ENCODE data around the gene MAGEA10.
"Not testable (repeated sequence)": the region's sequence is repeated elsewhere in the genome, so short reads cannot be mapped to it uniquely, and the experiment has no call there.

The MAGEA10 gene

DNA sequence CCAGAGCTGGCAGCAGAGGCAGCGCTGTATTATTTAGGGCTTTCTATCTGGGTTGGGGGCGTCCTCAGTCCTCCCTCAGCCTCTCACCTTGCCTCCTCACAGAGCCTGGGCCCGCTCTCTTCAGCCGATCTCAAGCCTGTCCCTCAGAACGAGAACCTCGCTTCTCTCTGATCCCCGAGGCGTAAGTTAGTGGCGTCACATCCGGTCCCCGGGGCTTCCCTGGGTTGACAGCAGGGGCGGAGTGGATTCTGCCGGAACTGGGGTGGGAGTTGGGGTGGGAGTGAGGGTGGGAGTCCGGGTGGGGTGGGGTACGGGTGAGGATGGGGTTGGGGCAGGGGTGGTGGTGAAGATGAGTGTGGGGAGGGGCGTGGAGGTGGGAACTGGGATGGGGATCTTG, at the start of gene MAGEA10:
MAGEA10 (minus strand) TSS at position 190 of the 397 bp plus-strand sequence. CDS start 2,957 bp downstream, outside the sequence.
- FAIRE-seq = no peak

- no peak for FAIRE-seq
Observed at GRCh38 chrX:152177497-152178269, 39.3 kb upstream of the MAGEA10 start.

GRCh38 chrX:152177052-152177451, 38.7 kb upstream of the MAGEA10 start:
- FAIRE-seq = no peak

DNA sequence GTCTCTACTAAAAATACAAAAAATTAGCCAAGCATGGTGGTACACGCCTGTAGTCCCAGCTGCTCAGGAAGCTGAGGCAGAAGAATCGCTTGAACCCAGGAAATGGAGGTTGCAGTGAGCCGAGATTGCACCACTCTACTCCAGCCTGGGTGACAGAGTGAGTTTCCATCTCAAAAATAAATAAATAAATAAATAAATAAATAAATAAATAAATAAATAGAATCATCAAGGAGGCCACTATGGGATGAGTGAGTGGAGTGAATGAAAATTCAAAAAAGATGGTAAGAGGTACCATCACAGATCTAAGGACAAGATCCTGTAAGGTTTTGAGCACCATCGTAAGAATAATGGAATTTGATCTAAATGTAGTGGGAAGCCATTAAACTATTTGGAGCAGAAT, 37.5 kb upstream of the MAGEA10 start:
- not testable (repeated sequence) for FAIRE-seq

- not testable (repeated sequence) for FAIRE-seq
Observed at GRCh38 chrX:152173923-152174322, 35.5 kb upstream of the MAGEA10 start.

- FAIRE-seq = no peak
Observed at GRCh38 chrX:152170621-152171020, 32.2 kb upstream of the MAGEA10 start.

GRCh38 chrX:152165033-152165743, 26.8 kb upstream of the MAGEA10 start:
- no peak for FAIRE-seq

DNA sequence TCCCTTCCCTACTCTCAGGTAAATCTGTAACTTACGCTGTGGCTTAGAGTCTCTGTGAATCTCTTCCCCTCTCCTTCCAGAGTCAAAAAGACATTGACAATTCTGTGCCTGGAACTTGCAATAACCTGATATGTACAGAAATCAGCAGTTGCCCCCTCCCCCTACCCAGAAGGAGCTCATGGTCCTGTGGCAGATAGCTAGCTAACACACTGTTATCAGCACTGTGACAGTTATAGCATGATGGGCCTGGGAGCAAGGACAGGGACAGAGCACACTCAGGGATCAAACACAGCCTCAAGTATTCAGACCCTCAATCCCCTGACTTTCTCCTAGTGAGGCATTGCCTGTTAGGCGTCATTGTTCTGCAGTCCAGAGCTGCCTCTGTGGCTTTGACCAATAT, 18.7 kb upstream of the MAGEA10 start:
- FAIRE-seq = no peak

DNA sequence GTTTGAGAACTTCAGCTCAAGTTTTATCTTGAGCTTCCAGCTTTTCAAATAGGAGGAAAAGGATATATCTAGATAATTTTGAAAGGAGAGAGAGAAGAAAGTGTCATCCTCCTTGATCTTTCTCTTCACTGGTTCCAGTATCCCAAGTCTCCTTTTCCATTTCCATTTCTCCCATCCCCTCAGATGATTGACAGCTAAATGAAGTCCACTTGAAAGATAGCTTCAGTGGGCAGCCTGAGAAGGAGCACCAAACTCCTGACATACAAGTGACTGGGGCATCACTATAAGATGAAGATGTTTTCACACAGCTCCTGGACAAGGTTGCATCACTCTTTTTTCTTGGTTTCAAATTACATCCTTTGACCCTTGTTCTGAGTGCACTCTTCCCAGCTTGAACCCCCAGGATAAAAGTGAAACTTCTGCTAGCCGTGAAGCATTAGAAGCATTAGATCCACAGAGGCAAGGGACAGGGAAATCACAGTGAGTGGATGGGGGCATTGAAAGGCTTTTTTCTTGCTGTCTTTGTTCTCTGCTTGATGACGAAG, 17.5 kb upstream of the MAGEA10 start:
- no peak for FAIRE-seq

DNA sequence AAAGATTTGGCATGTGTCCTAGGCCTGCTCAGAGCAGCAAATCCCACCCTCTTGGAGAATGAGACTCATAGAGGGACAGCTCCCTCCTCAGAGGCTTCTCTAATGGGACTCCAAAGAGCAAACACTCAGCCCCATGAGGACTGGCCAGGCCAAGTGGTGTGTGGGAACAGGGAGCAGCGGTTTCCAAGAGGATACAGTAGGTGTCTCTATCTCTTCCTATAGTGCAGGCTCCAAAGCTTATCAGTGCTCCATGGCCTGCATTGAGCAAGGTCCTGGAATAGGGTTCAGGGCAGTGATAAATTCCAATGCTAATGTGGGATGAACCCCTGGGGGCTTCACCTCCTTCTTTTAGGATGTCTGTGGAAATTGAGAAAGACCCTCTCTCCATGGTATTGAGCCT, 15.7 kb upstream of the MAGEA10 start:
- FAIRE-seq = no peak

- FAIRE-seq = no peak
Observed at GRCh38 chrX:152151256-152151655, 12.9 kb upstream of the MAGEA10 start.

- FAIRE-seq = no peak
Observed at GRCh38 chrX:152149648-152150047, 11.3 kb upstream of the MAGEA10 start.

DNA sequence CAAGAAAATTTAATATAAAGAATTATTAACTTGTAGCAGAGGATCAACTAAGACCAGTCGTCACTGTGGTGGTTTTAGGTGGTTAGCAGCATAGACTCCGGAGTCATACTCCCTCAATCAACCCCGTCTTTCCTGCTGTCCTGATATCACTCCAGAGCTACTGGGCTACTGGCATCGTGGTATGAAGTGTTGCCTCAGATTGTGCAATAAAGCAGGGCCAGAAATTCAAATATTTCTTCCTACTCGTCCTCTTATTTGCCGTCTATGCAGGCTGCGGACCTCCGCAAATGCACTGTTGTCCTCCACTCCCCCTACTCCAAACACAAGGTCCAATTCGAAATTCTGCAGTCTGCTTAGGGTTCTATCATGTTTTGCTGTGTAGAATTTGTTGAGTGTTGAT, 1.2 kb upstream of the MAGEA10 start:
- FAIRE-seq = no peak

GRCh38 chrX:152137771-152138387, 498 bp downstream of the MAGEA10 start:
- FAIRE-seq = no peak

DNA sequence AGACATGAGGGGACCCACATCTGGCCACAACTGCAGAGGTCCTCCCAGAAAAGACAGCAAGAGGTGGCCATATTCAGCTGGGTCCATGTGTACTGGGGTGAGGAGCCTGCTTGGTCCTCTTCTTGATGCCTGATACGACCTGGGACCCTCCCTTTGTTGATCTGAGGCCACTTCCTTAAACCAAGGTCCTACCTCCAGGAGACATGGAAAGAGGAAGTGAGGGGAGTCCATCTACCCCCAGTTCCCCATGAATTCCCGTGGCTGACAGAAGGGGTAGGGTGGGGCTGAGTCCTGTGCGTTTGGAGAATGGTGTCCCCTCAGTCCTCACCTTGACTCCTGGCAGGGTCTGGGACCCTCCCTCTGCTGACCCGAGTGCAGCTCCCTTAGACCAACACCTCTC, 2.1 kb downstream of the MAGEA10 start:
- no peak for FAIRE-seq

- no peak for FAIRE-seq
Observed at GRCh38 chrX:152131525-152131924, 6.9 kb downstream of the MAGEA10 start.

DNA sequence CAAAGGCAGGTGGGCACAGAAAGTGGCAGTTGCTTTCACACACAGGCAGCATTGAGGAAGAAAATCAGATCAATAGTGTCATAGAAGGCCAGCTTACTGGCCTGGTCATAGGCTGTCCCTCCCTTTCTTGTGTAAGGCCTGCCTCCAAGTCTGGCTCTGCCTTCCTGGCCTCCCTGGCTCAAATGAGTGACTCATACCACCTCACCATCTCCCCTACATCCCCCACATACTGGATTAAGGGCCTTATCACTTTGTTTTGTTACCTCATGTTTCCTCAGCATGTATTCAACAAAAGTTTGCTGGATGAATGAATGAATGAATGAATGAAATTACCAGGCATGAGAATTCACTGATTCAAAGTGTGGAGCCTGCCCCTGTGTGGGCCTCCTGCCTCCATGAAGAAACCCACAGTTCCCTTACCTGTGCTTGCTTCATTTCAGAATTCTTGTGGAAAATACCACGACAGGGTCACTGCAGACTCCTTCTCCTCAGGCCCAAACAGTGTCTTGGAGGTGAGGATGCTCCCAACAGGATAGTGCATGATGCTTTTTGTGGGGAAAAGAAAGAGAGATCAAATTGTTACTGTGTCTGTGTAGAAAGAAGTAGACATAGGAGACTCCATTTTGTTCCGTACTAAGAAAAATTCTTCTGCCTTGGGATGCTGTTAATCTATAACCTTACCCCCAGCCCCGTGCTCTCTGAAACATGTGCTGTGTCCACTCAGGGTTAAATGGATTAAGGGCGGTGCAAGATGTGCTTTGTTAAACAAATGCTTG, 9.1 kb downstream of the MAGEA10 start:
- FAIRE-seq = not testable (repeated sequence)

GRCh38 chrX:152117305-152117704, 21.1 kb downstream of the MAGEA10 start:
- FAIRE-seq = no peak

DNA sequence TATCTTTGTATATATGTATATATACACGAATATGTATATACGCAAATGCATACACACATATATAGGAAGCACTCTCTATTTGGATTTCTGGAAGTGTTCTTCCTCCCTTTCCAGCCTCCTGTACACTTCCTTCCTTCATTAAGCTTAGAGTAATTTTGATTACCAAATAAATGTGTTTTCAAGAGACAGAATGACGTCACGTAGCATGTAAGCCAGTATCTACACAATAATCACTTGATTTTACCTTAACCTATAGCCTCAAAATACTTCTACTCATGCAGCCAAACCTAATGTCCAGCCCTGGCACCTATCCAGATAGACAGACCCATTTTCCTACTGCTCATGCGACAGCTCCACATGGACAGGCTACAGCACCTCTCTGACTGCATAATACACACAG, 29.9 kb downstream of the MAGEA10 start:
- no peak for FAIRE-seq

DNA sequence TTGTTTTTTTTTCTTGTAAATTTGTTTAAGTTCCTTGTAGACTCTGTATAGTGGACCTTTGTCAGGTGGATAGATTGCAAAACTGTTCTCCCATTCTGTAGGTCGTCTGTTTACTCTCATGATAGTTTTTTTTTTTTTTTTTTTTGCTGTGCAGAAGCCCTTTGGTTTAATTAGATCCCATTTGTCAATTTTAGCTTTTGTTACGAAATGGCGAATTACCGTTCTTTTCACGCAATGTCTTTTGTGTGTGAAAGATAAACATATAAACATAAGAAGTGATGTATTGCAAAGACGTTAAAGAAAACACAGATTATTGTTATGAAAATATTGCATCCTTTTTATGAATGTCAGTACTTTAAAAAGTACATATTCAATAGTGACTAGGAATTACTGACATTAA, 34.5 kb downstream of the MAGEA10 start:
- no peak for FAIRE-seq

DNA sequence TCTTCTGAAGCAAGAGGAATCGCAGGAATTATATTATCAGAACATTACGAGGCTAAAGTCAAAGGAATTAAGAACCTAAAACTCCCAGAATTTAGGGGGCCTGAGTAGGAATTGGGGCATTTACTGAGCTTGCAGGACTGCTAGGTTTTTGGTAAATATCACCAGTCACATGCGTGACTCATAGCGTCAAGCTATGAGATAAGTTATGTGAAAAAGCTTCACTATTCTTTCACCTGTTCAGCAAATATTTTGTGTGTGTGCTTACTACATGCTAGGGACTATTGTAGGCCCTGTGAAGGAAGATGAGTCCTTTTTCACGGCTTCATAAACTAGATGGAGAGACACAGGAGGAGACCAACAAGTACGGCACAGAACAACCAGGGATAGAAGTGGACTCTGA, 52.2 kb downstream of the MAGEA10 start:
- FAIRE-seq = no peak
